ENCODE measurements around the gene NCAPD3.
"Not testable (repeated sequence)": the region's sequence is repeated elsewhere in the genome, so short reads cannot be mapped to it uniquely, and the experiment has no call there.

Gene NCAPD3

DNA sequence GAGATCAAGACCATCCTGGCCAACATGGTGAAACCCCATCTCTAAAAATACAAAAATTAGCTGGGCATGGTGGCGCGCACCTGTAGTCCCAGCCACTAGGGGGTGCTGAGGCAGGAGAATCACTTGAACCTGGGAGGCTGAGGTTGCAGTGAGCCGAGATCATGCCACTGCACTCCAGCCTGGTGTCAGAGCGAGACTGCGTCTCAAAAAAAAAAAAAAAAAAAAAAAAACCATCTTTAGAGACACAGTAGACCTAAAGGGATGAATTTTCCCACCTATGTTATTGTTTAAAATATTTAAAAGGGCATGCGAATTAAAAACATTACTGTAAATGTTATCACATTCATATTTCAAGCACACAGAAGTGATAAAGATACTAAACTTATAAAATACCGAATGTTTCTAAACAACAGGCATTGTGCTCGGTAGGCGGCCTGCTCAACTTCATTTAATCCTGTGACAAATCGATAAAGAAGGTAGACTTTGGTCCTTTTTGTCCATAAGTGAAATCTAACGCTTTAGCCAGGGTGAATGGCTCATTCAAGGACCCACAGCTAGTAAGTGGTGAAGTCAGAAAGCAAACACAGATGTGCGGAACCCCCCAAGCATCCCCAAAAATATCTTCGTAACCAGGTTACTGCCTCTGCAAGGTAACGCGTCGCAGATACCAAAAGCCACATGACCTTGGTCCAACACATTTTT lies 16.1 kb downstream of the NCAPD3 start:
- FAIRE-seq (no peak), DNase-seq (ENCODE audit: insufficient read length, low spot score) (no peak)
- TF ChIP-seq TAF1 (IDR thresholded peaks at IDR 0.05; ENCODE audit: low read depth, low read length), result no peak

DNA sequence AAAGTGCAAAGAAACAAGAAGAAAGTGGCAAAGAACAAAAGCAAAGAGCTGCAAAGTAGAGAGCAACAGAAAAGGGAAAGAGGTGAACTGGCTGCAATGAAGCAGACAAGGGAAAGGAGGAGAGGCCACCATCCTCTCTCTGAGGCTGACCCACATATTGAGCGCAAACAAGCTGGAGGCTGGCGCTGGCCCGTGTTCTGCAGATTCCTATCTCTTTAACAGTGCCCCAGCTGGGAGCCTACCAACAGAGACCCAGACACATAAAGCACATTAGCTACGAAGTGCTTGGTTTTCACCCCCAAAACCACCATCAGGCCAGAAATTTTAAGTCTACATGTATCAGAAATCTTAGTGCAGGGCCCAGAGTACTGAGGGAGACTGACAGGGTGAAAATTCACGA lies 17.6 kb downstream of the NCAPD3 start:
- DNase-seq (ENCODE audit: insufficient read length, low spot score), result no peak
- no peak for FAIRE-seq

DNA sequence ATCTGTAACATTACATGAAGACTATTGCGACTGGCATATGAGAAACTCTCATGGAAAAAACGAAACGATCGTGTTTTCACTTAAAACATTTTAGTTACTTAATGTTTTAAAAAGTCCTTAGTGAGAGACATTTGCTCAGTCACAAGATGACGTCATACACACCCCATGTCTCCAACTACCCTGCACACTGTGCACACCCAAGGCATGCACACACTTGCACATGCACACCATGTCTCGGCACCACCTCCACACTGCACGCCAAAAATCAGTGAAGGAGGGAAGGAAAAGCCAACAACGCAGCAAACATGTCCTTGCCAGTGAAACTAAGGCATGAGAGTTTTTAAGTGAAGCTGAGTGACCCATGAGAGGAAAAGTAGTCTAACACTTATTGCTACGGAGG lies 18.0 kb downstream of the NCAPD3 start:
- FAIRE-seq (peak; percentile 54), DNase-seq (ENCODE audit: insufficient read length, low spot score) (no peak)
- TF ChIP-seq PAX5 (IDR thresholded peaks at IDR 0.05; ENCODE audit: insufficient read depth, low read length, severe bottlenecking), result no peak
- no peak for TF ChIP-seq TAF1 (IDR thresholded peaks at IDR 0.05; ENCODE audit: low read depth, low read length)
- TF ChIP-seq POU2F2 (IDR thresholded peaks at IDR 0.05; ENCODE audit: low read depth, low read length), result no peak
- TF ChIP-seq POLR2A (IDR thresholded peaks at IDR 0.05; ENCODE audit: low read depth, low read length), result no peak
- no peak for TF ChIP-seq SPI1 (IDR thresholded peaks at IDR 0.05; ENCODE audit: low read depth, low read length)
- TF ChIP-seq POLR2AphosphoS5 (IDR thresholded peaks at IDR 0.05; ENCODE audit: low read depth, low read length), result no peak

More for the DNA sequence above, 17.6 kb downstream of the NCAPD3 start:
- TF ChIP-seq POU2F2 (IDR thresholded peaks at IDR 0.05; ENCODE audit: low read depth, low read length) (no peak), SPI1 (IDR thresholded peaks at IDR 0.05; ENCODE audit: low read depth, low read length) (no peak), PAX5 (IDR thresholded peaks at IDR 0.05; ENCODE audit: insufficient read depth, low read length, severe bottlenecking) (no peak), POLR2A (IDR thresholded peaks at IDR 0.05; ENCODE audit: low read depth, low read length) (no peak), POLR2AphosphoS5 (IDR thresholded peaks at IDR 0.05; ENCODE audit: low read depth, low read length) (no peak), TAF1 (IDR thresholded peaks at IDR 0.05; ENCODE audit: low read depth, low read length) (no peak)

DNA sequence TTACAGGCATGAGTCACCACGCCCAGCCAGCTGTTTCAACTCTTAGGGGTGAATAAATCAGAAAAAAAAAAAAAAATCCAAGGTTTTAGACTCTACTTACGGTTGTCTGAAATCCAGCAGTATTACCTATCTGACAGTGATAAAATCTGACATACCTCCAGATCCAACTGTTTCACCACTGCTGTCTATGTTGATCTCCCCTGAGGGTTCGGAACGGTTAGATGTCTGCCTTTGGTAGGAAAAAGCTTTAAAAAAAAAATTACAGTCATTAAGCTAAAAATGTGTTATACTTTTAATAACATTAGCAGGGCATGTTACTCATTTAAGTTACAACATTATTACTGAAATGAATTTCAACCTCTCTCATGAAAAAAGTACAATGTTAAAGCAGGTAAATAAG lies 21.1 kb downstream of the NCAPD3 start:
- FAIRE-seq (no peak), DNase-seq (ENCODE audit: insufficient read length, low spot score) (no peak)
- TF ChIP-seq SPI1 (IDR thresholded peaks at IDR 0.05; ENCODE audit: low read depth, low read length) (no peak), POLR2A (IDR thresholded peaks at IDR 0.05; ENCODE audit: low read depth, low read length) (no peak), POLR2AphosphoS5 (IDR thresholded peaks at IDR 0.05; ENCODE audit: low read depth, low read length) (no peak), TAF1 (IDR thresholded peaks at IDR 0.05; ENCODE audit: low read depth, low read length) (no peak), POU2F2 (IDR thresholded peaks at IDR 0.05; ENCODE audit: low read depth, low read length) (no peak), PAX5 (IDR thresholded peaks at IDR 0.05; ENCODE audit: insufficient read depth, low read length, severe bottlenecking) (no peak)

DNA sequence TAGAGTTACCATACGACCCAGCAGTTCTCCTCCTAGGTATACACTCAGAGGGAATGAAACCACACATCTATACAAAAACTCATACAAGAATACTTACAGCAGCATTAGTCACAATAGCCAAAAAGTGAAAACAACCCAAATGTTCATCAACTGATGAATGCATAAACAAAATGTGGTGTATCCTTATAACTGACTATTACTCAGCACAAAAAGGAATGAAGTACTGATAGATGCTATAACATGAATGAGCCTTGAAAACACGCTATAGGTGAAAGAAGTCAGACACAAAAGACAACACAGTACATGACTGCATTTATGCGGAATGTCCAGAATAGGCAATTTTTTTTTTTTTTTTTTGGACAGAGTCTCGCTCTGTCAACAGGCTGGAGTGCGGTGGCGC lies 23.1 kb downstream of the NCAPD3 start:
- DNase-seq (ENCODE audit: insufficient read length, low spot score) (no peak), FAIRE-seq (no peak)
- TF ChIP-seq SPI1 (IDR thresholded peaks at IDR 0.05; ENCODE audit: low read depth, low read length), result no peak
- TF ChIP-seq POLR2AphosphoS5 (IDR thresholded peaks at IDR 0.05; ENCODE audit: low read depth, low read length), result no peak
- TF ChIP-seq POU2F2 (IDR thresholded peaks at IDR 0.05; ENCODE audit: low read depth, low read length), result no peak
- no peak for TF ChIP-seq PAX5 (IDR thresholded peaks at IDR 0.05; ENCODE audit: insufficient read depth, low read length, severe bottlenecking)

DNA sequence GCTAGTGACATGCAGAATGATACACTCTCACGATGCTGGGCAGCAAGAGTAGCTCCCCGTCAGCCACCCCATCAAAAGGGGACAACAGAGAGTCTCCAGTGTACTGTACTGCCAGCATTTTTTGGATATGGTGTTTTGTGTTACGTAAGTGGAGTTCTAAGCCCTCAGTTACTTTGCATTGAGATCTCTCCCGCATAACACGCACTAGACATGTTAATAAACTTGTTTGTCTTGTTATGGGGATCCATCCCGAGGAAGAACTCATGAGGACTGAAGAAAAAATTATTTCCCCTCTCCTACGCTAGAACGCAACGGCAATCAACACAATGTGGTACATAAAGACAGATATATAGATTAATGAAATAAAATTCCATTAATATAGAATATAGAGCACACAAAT lies 24.2 kb downstream of the NCAPD3 start:
- no peak for DNase-seq (ENCODE audit: insufficient read length, low spot score)
- TF ChIP-seq POLR2A (IDR thresholded peaks at IDR 0.05; ENCODE audit: low read depth, low read length) (no peak), POLR2AphosphoS5 (IDR thresholded peaks at IDR 0.05; ENCODE audit: low read depth, low read length) (no peak), TAF1 (IDR thresholded peaks at IDR 0.05; ENCODE audit: low read depth, low read length) (no peak), POU2F2 (IDR thresholded peaks at IDR 0.05; ENCODE audit: low read depth, low read length) (no peak), SPI1 (IDR thresholded peaks at IDR 0.05; ENCODE audit: low read depth, low read length) (no peak)
- peak; percentile 16 for FAIRE-seq

DNA sequence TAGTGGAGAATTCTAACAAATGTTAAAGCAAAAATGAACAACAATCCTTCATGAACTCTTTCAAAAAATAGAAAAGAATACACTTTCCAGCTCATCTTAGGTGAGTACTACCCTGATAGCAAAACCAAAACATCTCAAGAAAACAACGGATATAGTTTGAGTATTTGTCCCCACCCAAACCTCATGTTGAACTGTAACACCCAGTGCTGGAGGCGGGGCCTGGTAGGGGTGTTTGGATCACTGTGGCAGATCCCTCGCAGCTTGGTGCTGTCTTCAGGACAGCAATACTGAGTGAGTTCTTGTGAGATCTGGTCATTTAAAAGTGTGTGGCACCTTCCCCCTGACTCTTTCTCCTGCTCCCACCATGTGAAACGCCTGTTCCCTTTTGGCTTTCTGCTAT lies 27.0 kb downstream of the NCAPD3 start:
- TF ChIP-seq POLR2A (IDR thresholded peaks at IDR 0.05; ENCODE audit: low read depth, low read length) (no peak), TAF1 (IDR thresholded peaks at IDR 0.05; ENCODE audit: low read depth, low read length) (no peak), POU2F2 (IDR thresholded peaks at IDR 0.05; ENCODE audit: low read depth, low read length) (no peak), POLR2AphosphoS5 (IDR thresholded peaks at IDR 0.05; ENCODE audit: low read depth, low read length) (no peak), SPI1 (IDR thresholded peaks at IDR 0.05; ENCODE audit: low read depth, low read length) (no peak), PAX5 (IDR thresholded peaks at IDR 0.05; ENCODE audit: insufficient read depth, low read length, severe bottlenecking) (no peak)
- DNase-seq (ENCODE audit: insufficient read length, low spot score) (no peak), FAIRE-seq (no peak)

DNA sequence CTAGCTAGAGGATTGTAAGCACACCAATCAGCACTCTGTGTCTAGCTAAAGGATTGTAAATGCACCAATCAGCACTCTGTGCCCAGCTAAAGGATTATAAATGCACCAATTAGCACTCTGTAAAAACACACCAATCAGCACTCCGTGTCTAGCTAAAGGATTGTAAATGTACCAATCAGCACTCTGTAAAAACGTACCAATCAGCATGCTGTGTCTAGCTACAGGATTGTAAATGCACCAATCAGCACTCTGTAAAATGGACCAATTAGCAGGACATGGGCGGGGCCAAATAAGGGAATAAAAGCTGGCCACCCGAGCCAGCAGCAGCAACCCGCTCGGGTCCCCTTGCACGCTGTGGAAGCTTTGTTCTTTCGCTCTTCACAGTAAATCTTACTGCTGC lies 35.7 kb downstream of the NCAPD3 start:
- not testable (repeated sequence) for FAIRE-seq; DNase-seq (ENCODE audit: insufficient read length, low spot score)

DNA sequence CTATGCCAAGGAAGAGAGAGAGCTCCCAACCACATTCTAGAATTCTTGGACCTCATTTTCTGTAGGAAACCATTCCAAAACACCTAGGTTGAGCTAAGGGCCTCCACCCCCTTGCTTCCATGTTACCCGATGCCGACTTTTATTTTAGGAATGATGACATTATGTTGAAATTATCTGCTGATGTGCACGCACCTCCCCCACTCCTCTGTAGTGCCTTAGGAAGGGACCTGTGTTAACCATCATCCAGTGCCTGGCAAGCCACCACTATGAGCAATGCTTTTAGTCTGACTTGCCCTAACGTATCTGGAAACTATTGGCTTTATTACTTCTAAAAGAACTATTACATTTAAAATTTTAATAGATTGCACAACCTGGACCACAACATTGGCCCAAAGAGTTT lies 42.1 kb downstream of the NCAPD3 start:
- FAIRE-seq (no peak), DNase-seq (ENCODE audit: insufficient read length, low spot score) (no peak)
- no peak for TF ChIP-seq POLR2A (IDR thresholded peaks at IDR 0.05; ENCODE audit: low read depth, low read length)
- no peak for TF ChIP-seq POU2F2 (IDR thresholded peaks at IDR 0.05; ENCODE audit: low read depth, low read length)
- TF ChIP-seq PAX5 (IDR thresholded peaks at IDR 0.05; ENCODE audit: insufficient read depth, low read length, severe bottlenecking), result no peak
- TF ChIP-seq SPI1 (IDR thresholded peaks at IDR 0.05; ENCODE audit: low read depth, low read length), result no peak
- TF ChIP-seq TAF1 (IDR thresholded peaks at IDR 0.05; ENCODE audit: low read depth, low read length), result no peak
- no peak for TF ChIP-seq POLR2AphosphoS5 (IDR thresholded peaks at IDR 0.05; ENCODE audit: low read depth, low read length)

DNA sequence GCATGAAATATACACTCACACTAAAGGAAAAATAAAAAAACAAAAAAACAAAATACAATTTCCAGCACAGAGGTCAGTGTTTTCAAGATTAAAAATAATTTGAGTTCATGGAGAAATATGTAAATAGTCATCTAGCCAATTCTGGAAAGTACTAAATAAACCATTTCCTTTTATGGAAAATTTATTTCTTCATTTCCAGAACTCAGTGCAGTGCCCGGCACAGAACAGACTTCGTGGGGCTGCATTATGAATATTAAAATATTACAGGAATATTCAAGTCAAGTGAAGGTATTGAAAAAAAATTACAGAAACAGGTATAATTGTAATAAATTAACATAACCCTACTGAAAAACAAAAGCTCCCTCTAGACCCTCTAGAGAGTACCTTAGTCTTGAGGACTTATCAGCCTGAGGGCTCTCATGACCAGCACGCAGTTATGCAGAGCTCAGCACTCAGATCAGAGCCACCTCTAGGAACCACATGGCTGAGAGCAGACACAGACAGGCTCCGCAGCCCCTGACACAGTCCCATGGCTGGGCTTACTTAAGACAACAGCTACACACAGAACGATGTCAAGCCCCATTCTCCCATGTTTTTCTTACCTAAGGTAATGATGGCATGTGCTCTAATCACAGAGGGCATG lies 45.6 kb downstream of the NCAPD3 start:
- TF ChIP-seq SPI1 (IDR thresholded peaks at IDR 0.05; ENCODE audit: low read depth, low read length), result no peak
- no peak for TF ChIP-seq POLR2AphosphoS5 (IDR thresholded peaks at IDR 0.05; ENCODE audit: low read depth, low read length)
- DNase-seq (ENCODE audit: insufficient read length, low spot score) (no peak), FAIRE-seq (no peak)
